HUES64 (cell line): ENCODE measurements around the gene PBX2.
A peak's percentile ranks its signal among the peaks of the same experiment; 100 is the strongest.
"Not testable (repeated sequence)": the region's sequence is repeated elsewhere in the genome, so short reads cannot be mapped to it uniquely, and the experiment has no call there.

Source experiments
- H3K27ac ChIP-seq: 2 replicates; pipeline ENCODE4 v1.7.0; 2013; ENCODE audit warnings: low read depth, low read length, inconsistent platforms
- H3K27me3 ChIP-seq: 2 replicates; pipeline ENCODE4 v1.6.1; 2013; ENCODE audit warnings: mild to moderate bottlenecking, low read length; ENCODE audit not compliant: insufficient read depth
- H3K36me3 ChIP-seq: 2 replicates; pipeline ENCODE4 v1.6.1; 2013; ENCODE audit warnings: mild to moderate bottlenecking, low read length; ENCODE audit not compliant: insufficient read depth
- H3K4me1 ChIP-seq: 2 replicates; pipeline ENCODE4 v1.6.1; 2013; ENCODE audit warnings: mild to moderate bottlenecking, low read length, moderate library complexity; ENCODE audit not compliant: insufficient read depth
- H3K4me3 ChIP-seq: 2 replicates; pipeline ENCODE4 v1.5.1; 2013; ENCODE audit warnings: mild to moderate bottlenecking, low read length, moderate library complexity
- H3K9ac ChIP-seq: 2 replicates; pipeline ENCODE4 v1.6.1; 2013; ENCODE audit warnings: mild to moderate bottlenecking, low read depth, low read length
- H3K9me3 ChIP-seq: 2 replicates; pipeline ENCODE4 v1.6.1; 2013; ENCODE audit warnings: low read depth, low read length; ENCODE audit not compliant: insufficient read depth
- WGBS: fragments of 150-250, 120-280 bp; methylation state at CpG from one replicate; pipeline ENCODE4 v1.1.7; 2013; ENCODE audit warnings: missing lambda C conversion rate; 5-methylcytosine and 5-hydroxymethylcytosine counted together

Gene PBX2

GRCh38 chr6:32191696-32192607 lies 1.9 kb upstream of the PBX2 start:
- H3K27ac ChIP-seq, result peak overlapping the region; percentile 62; the same call in 1 of the 2 replicates

GRCh38 chr6:32190911-32191677 lies 1.1 kb upstream of the PBX2 start:
- peaks cover 21% of the 10 kb centered on the region for H3K36me3 ChIP-seq
- peak overlapping the region; percentile 77 for H3K4me3 ChIP-seq
- no peaks in the 10 kb centered on the region for H3K9me3 ChIP-seq
- peak overlapping the region; percentile 61 for H3K27ac ChIP-seq
- H3K4me1 ChIP-seq, result peaks cover 32% of the 10 kb centered on the region
- H3K9ac ChIP-seq, result no peak overlapping the region
- no peaks in the 10 kb centered on the region for H3K27me3 ChIP-seq
- 90% methylated on average over 6 of the region's 8 CpGs for WGBS

More at GRCh38 chr6:32191696-32192607, 1.9 kb upstream of the PBX2 start:
- H3K4me3 ChIP-seq, result no peak overlapping the region
- no peaks in the 10 kb centered on the region for H3K27me3 ChIP-seq
- H3K36me3 ChIP-seq, result peaks cover 12% of the 10 kb centered on the region
- H3K9me3 ChIP-seq, result no peaks in the 10 kb centered on the region
- WGBS, result 89% methylated on average over 14 of the region's 15 CpGs
- H3K4me1 ChIP-seq, result peaks cover 38% of the 10 kb centered on the region
- H3K9ac ChIP-seq, result no peak overlapping the region; the same call in 1 of the 2 replicates

DNA sequence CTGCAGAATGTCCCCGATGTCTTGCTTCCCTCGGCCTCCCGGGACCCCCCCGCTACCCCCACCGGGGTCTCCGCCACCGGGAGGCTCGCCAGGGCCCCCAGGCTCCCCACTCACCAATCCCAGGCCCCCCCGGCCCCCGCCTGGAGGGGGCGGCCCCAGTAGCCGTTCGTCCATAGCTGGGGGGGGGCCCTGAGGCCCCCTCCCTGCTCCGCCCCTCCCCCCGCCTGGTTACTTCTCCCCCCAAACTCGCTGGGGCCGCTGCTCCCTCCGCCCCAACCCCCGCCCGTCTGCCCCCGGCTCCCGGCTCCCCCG lies 304 bp downstream of the PBX2 start:
- Histone ChIP-seq H3K36me3 (peaks cover 25% of the 10 kb centered on the region), H3K27ac (peak overlapping the region; percentile 68), H3K27me3 (no peaks in the 10 kb centered on the region), H3K9me3 (no peaks in the 10 kb centered on the region), H3K4me3 (peak overlapping the region; percentile 77), H3K9ac (peak overlapping the region; percentile 75), H3K4me1 (peaks cover 27% of the 10 kb centered on the region)
- WGBS, result 18% methylated on average over 13 of the region's 23 CpGs

- peaks cover 22% of the 10 kb centered on the region for H3K4me1 ChIP-seq
- peak overlapping the region; percentile 77 for H3K4me3 ChIP-seq
- H3K9ac ChIP-seq, result peak overlapping the region; percentile 75
- H3K36me3 ChIP-seq, result peaks cover 25% of the 10 kb centered on the region
- H3K9me3 ChIP-seq, result no peaks in the 10 kb centered on the region
- no peaks in the 10 kb centered on the region for H3K27me3 ChIP-seq
- peak overlapping the region; percentile 68 for H3K27ac ChIP-seq
- 11% methylated on average over 10 of the region's 10 CpGs for WGBS
These were observed 797 bp downstream of the PBX2 start for GRCh38 chr6:32189069-32189741.

DNA sequence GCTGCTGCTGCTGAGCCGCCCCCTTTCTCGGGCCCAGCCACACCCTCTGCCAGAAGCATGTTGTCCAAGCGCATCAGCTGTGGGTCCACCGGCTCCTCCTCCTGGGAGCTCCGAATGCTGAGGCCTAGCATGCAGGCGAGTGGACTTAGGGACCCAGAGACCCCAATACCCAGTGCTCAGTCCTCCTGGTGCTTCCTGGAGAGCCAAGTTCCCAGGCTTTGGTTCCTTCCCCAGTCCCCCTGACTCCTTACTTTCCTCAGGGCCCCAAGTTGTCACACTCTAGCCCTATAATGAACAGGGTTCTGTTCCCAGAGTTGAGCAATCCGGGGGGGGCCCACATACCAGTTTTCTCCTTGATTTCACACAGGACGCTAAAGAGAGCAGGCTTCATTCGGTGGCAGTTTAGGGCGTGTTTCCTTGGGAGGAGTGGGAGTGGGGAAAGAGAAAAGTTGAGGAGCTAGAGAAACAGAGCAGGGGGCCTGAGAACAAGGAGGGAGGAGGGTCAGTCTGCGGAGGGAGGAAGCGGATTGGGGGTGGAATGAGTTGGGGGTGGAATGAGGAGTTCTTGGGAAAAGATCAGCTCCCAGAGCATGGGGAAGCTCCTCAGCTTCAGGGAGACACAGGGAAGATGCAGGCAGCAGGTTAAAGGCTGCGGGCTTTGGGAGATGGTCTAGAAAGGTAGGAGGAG lies 1.5 kb downstream of the PBX2 start:
- peak overlapping the region; percentile 77 for H3K4me3 ChIP-seq
- H3K27ac ChIP-seq, result peak overlapping the region; percentile 68
- peak overlapping the region; percentile 75 for H3K9ac ChIP-seq
- H3K27me3 ChIP-seq, result no peaks in the 10 kb centered on the region
- H3K36me3 ChIP-seq, result peaks cover 26% of the 10 kb centered on the region
- H3K4me1 ChIP-seq, result peaks cover 21% of the 10 kb centered on the region
- H3K9me3 ChIP-seq, result no peaks in the 10 kb centered on the region
- WGBS, result 46% methylated on average over 12 of the region's 13 CpGs

DNA sequence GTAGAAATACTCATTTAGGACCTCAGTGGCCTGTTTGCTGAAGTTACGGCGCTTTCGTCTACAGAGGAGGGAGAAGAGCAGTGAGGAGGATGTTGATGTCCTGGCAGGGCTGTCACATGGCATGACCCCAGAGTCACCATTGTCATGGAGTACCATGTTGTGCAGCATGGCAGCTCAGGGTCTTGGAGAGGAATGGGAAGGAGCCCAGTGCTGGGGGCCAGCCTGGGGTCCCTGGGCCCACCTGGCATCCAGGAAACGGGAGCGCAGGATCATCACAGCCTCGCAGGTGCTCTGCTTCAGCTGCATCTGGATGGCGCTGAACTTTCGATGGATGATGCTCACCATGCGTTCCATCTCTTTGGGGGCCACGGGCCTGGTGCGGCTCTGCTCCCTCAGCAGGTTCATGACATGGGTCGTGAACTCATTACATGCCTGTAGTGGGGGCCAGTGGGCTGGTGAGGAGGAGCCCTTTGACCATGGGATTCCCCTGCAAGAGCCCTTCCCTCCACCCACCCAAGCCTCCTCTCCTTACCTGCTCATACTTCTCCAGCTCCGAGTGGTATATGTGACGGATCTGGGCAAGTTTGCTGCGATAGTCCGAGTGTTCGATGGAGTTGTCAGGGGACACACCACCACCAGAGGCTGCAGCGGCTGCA lies 2.1 kb downstream of the PBX2 start:
- H3K27me3 ChIP-seq, H3K27ac ChIP-seq, H3K9ac ChIP-seq, H3K9me3 ChIP-seq: not testable (repeated sequence)
- Histone ChIP-seq H3K4me3 (peak overlapping the region; percentile 77), H3K4me1 (peaks cover 17% of the 10 kb centered on the region), H3K36me3 (peaks cover 33% of the 10 kb centered on the region)
- WGBS, result 88% methylated on average over 15 of the region's 18 CpGs

DNA sequence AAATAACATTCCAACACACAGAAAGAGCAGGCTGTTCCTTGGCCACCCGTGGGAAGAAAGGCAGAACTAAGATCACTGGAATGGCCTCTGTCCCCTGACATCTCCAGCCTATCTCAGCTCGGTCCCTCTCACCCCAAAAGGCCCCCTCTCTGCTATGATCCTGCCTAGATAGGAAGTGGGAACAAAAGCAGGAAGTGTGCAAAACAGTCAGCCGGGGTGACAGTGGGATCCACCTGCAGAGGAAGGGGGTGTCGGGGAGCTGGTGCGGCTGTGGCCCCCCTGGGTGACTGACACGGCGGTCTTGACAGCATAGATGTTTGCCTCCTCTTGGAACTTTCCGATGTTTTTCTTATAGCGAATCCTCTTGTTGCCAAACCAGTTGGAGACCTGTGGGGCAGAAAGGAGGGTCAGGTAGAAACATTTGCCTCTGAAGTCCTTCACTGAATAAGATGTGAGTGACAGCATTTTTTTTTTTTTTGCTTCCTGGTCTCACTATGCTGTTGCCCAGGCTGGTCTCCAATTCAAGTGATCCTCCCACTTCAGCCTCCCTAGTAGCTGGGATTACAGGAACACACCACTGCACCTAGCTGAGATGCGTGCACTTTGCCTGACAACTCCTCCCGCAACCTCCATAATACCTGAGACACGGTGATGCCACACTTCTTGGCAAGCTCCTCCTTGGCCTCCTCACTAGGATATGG lies 2.8 kb downstream of the PBX2 start:
- Histone ChIP-seq H3K9ac (no peak overlapping the region), H3K36me3 (peaks cover 40% of the 10 kb centered on the region), H3K27me3 (no peaks in the 10 kb centered on the region), H3K4me3 (no peak overlapping the region), H3K4me1 (peaks cover 13% of the 10 kb centered on the region; the same call in 1 of the 2 replicates), H3K27ac (no peak overlapping the region), H3K9me3 (no peaks in the 10 kb centered on the region)
- WGBS, result 95% methylated on average over 12 of the region's 12 CpGs

DNA sequence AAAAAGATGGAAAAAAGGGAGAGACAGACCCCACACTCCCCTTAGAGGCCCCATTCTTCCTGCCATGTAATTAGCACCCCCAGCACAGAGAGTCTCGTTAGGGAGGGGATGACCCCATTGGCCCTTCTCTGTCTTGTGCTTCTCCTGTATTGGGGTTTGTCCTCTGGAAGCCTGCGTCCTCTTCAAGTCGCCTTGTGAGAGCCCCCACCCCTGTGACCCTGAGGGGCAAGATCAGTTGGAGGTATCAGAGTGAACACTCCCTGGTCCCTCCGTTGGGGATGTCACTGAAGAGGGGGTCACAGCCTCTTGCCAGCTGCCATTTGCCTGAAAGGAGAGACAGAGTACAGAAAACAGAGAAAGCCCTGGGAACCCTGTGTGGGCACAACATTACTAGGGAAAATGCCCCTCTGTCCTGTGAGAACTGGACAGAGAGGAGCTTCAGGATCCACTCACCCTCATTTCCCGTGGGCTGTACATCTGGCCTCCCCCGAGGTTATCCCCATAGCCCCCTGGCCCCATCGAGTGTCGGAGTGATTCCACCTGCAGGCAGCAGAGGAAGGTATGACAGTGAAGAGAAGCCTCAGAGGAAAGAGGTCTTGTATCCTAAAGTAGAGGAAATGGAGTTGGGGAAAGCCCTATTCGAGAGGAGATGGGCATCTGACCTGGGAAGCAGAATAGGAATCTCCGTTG lies 3.7 kb downstream of the PBX2 start:
- not testable (repeated sequence) for H3K4me3 ChIP-seq, H3K27ac ChIP-seq, H3K9ac ChIP-seq, H3K4me1 ChIP-seq, H3K27me3 ChIP-seq, H3K9me3 ChIP-seq
- 93% methylated on average over 10 of the region's 10 CpGs for WGBS
- peaks cover 45% of the 10 kb centered on the region for H3K36me3 ChIP-seq

DNA sequence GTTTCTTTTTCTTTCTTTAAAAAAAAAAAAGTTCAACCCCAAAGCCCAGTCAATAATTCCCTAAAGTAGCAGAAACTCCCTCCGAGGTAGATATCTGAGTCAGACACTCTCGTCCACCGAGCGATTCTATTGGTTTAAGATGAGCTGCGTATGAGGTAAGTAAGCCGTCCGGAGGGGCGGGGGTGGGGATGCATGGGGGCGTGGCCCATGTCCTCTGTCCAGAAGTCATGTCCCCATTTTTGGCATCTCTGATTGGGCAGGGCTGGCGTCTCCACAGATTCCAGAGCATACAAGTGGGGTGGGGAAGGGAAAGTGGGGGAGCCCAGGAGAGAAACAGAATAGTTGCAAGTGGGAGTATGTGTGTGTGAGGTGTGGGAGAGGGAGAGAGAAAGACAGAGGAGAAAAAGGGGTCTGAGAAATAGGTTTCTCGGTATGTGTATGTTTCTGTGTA lies 4.3 kb downstream of the PBX2 start:
- not testable (repeated sequence) for H3K9ac ChIP-seq, H3K4me1 ChIP-seq, H3K4me3 ChIP-seq, H3K9me3 ChIP-seq, H3K27me3 ChIP-seq, H3K27ac ChIP-seq
- WGBS, result 33% methylated on average over 11 of the region's 11 CpGs
- peaks cover 51% of the 10 kb centered on the region for H3K36me3 ChIP-seq
